MCF 10A (cell line): ENCODE data around the gene GPC3. TPM values are rescaled to one million over a fixed set of nuclear protein-coding genes. Genes with fewer than 3 reads are reported as not detected.

Experiments
- BruUV-seq: library from RNA; stranded (reverse); fragments of 400-500 nt; replicated peaks from 2 replicates; lab custom pipeline; 2021; lab: Mats Ljungman, UMichigan
- CTCF ChIA-PET: fragments of 300-600 bp; sonication (Branson Sonifier 250); formaldehyde crosslinking; extraction: SDS; loops from one replicate; lab custom pipeline; 2021; ENCODE audit warnings: antibody characterized with exemption, inconsistent platforms; lab: Yijun Ruan, JAX
- POLR2A ChIA-PET: fragments of 300-600, 350-650 bp; sonication (Branson Sonifier 250); formaldehyde crosslinking; extraction: SDS; loops from one replicate; lab custom pipeline; 2020; ENCODE audit warnings: antibody characterized with exemption, inconsistent platforms; lab: Yijun Ruan, JAX
- DNase-seq: peaks from one replicate; pipeline ENCODE4 v3.0.0-alpha.2; 2018; ENCODE audit not compliant: unreplicated experiment
- H3K27ac Mint-ChIP-seq: one replicate; pipeline ENCODE4 v1.8.0; 2022; ENCODE audit warnings: mild to moderate bottlenecking, low read depth, mixed read lengths; ENCODE audit not compliant: unreplicated experiment
- H3K27me3 Mint-ChIP-seq: one replicate; pipeline ENCODE4 v1.8.0; 2022; ENCODE audit warnings: mixed read lengths; ENCODE audit not compliant: insufficient read depth, unreplicated experiment
- H3K36me3 Mint-ChIP-seq: one replicate; pipeline ENCODE4 v1.8.0; 2022; ENCODE audit warnings: mild to moderate bottlenecking, moderate library complexity, mixed read lengths; ENCODE audit not compliant: insufficient read depth, unreplicated experiment
- H3K4me1 Mint-ChIP-seq: one replicate; pipeline ENCODE4 v1.8.0; 2022; ENCODE audit warnings: mixed read lengths; ENCODE audit not compliant: insufficient read depth, unreplicated experiment
- H3K4me3 Mint-ChIP-seq: one replicate; pipeline ENCODE4 v1.8.0; 2022; ENCODE audit warnings: mild to moderate bottlenecking, moderate library complexity, mixed read lengths; ENCODE audit not compliant: unreplicated experiment
- H3K9me3 Mint-ChIP-seq: one replicate; pipeline ENCODE4 v1.8.0; 2022; ENCODE audit warnings: mixed read lengths; ENCODE audit not compliant: unreplicated experiment
- intact Hi-C: fragments of 100-400 bp; cut with micrococcal nuclease; formaldehyde crosslinking; loops from 2 replicates; pipeline ENCODE4 v1.14.1; 2022
- total RNA-seq: library from RNA; stranded (reverse); gene quantifications from 2 replicates; pipeline ENCODE4 v1.2.3, GENCODE V29; 2022
- TF ChIP-seq, protein P1 (sequence below): fragments of 200-600 bp; IDR thresholded peaks from one replicate; pipeline ENCODE4 v1.8.0; 2022; ENCODE audit warnings: antibody characterized with exemption, mild to moderate bottlenecking; ENCODE audit not compliant: unreplicated experiment

The GPC3 gene
- total RNA-seq, 1 experiment from 2014 or later = 0.37 TPM

DNA sequence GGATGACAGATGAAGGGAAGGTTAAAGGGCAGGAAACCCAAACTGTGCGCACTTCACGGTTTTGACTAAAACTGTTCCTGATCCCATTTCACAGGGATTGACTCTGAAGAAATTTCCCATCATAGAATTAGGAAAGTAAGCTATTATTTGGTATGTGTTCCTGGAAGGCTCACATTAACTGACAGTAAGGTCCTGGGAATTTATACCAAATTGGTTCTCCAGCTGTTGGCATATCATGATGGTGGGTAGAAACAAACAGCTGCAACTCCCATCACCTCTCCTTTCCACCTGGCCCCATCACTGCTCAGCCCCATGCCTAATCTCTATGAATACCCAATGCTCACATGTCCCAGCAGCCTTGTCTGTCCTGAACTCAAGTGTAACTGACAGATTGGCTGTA, 121.2 kb downstream of the GPC3 start:
- H3K4me1 Mint-ChIP-seq = peaks cover 7% of the 10 kb centered on the region
- no TSS peak for BruUV-seq
- intact Hi-C loops = no loop called here
- POLR2A ChIA-PET = no interaction called here
- TF ChIP-seq, protein P1, sequence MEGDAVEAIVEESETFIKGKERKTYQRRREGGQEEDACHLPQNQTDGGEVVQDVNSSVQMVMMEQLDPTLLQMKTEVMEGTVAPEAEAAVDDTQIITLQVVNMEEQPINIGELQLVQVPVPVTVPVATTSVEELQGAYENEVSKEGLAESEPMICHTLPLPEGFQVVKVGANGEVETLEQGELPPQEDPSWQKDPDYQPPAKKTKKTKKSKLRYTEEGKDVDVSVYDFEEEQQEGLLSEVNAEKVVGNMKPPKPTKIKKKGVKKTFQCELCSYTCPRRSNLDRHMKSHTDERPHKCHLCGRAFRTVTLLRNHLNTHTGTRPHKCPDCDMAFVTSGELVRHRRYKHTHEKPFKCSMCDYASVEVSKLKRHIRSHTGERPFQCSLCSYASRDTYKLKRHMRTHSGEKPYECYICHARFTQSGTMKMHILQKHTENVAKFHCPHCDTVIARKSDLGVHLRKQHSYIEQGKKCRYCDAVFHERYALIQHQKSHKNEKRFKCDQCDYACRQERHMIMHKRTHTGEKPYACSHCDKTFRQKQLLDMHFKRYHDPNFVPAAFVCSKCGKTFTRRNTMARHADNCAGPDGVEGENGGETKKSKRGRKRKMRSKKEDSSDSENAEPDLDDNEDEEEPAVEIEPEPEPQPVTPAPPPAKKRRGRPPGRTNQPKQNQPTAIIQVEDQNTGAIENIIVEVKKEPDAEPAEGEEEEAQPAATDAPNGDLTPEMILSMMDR = no peak
- no peak for DNase-seq
- H3K9me3 Mint-ChIP-seq = no peaks in the 10 kb centered on the region
- no peaks in the 10 kb centered on the region for H3K36me3 Mint-ChIP-seq
- CTCF ChIA-PET = interaction anchor here (0.5 kb wide), 1 partner anchor 176 kb away, joined by 3 read pairs; no protein-coding TSS in a partner anchor
- no peak overlapping the region for H3K27ac Mint-ChIP-seq
- peaks cover 44% of the 10 kb centered on the region for H3K27me3 Mint-ChIP-seq
- no peak overlapping the region for H3K4me3 Mint-ChIP-seq

DNA sequence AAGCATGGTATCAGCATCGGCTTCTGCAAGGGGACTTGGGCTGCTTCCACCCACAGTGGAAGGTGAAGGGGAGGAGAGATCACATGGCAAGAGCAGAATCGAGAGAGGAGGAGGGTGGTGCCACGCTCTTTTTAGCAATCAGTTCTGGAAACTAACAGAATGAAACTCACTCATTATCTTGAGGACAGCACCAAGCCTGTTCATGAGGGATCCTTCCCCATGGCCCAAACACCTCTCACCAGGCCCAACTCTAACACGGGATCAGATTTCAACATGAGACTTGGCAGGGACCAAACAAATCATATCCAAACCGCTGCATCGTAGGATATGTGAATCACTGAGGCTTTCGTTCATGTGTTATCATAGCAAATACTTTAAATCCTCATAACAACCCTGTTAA, 125.5 kb downstream of the GPC3 start:
- Mint-ChIP-seq H3K27ac (peak overlapping the region; percentile 58), H3K9me3 (no peaks in the 10 kb centered on the region), H3K27me3 (peaks cover 63% of the 10 kb centered on the region), H3K36me3 (no peaks in the 10 kb centered on the region), H3K4me1 (peaks cover 7% of the 10 kb centered on the region), H3K4me3 (no peak overlapping the region)
- peak; percentile 49 for DNase-seq
- POLR2A ChIA-PET = no interaction called here
- no TSS peak for BruUV-seq
- CTCF ChIA-PET = interaction anchor here (0.9 kb wide), 1 partner anchor 67 kb away, joined by 4 read pairs; no protein-coding TSS in a partner anchor
- TF ChIP-seq, protein P1 = no peak
- intact Hi-C loops = loop anchor here (10.0 kb wide), 1 partner anchor 165 kb away; no protein-coding TSS in a partner anchor

DNA sequence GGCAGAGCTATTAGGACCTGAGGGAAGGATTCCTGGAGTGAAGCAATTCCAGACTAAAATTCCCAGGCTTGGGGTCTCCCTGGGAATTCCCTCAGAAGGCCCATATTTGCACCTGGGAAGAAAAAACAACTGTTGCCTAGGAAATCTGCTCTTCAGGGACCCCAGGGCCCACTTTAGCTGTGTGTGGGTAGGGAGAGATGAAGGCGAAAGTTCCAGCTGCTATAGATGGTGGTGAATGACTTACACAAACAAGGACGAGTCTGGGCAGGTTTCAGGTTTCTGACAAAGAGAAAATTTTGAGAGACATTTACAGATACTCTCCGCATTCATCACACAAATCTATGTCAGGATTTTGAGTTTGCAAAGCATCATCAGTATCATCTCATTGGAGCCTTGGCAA, 126.1 kb downstream of the GPC3 start:
- Mint-ChIP-seq H3K9me3 (no peaks in the 10 kb centered on the region), H3K27ac (peak overlapping the region; percentile 58), H3K27me3 (peaks cover 60% of the 10 kb centered on the region), H3K4me1 (peaks cover 7% of the 10 kb centered on the region), H3K4me3 (no peak overlapping the region), H3K36me3 (no peaks in the 10 kb centered on the region)
- no TSS peak for BruUV-seq
- POLR2A ChIA-PET = no interaction called here
- TF ChIP-seq, protein P1 = no peak
- intact Hi-C loops = loop anchor here (10.0 kb wide), 1 partner anchor 165 kb away; no protein-coding TSS in a partner anchor
- CTCF ChIA-PET = interaction anchor here (0.7 to 0.9 kb wide), 2 partner anchors 14 to 67 kb away, joined by 3 to 4 read pairs; no protein-coding TSS in a partner anchor
- peak; percentile 26 for DNase-seq

DNA sequence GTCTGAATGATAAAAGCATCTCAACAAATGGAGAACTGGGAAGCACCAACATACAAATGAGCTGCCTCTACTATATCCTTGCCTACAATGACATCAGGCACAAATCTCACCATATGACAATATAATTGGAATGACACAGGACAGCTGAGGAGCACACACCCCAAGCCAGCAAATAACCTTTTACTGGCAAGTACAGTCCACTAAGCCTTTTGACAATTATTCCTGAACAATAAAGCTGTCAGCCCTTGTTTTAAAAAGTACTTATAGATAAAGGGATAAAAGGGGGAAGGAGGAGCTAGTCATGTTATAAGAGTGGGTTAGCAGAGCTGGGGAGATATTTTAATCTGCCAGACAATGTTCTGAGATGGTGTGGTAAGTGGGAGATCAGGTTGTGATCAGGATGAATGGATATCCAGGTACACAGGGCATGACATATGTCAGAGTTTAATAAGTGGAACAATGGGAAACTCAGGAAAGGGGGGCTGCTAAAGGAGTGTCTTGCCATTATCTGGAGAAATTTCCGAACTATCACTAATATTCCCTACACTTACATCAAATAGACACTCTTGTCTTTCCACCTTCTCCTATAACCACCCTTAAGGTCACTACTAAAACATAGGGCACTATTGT, 127.6 kb downstream of the GPC3 start:
- CTCF ChIA-PET = interaction anchor here (0.9 kb wide), 2 partner anchors 65 to 287 kb away, joined by 3 read pairs; no protein-coding TSS in a partner anchor

More for the DNA sequence above, 127.6 kb downstream of the GPC3 start:
- H3K27ac Mint-ChIP-seq = no peak overlapping the region
- H3K4me3 Mint-ChIP-seq = no peak overlapping the region
- H3K27me3 Mint-ChIP-seq = peaks cover 69% of the 10 kb centered on the region
- H3K36me3 Mint-ChIP-seq = no peaks in the 10 kb centered on the region
- BruUV-seq = no TSS peak
- POLR2A ChIA-PET = no interaction called here
- peaks cover 7% of the 10 kb centered on the region for H3K4me1 Mint-ChIP-seq
- no peak for DNase-seq
- intact Hi-C loops = loop anchor here (10.0 kb wide), 1 partner anchor 167 kb away; no protein-coding TSS in a partner anchor
- no peaks in the 10 kb centered on the region for H3K9me3 Mint-ChIP-seq
- TF ChIP-seq, protein P1 = no peak
